ENCODE data around the gene CCDC141. TPM values are rescaled to one million over a fixed set of nuclear protein-coding genes. Genes with fewer than 3 reads are reported as not detected.

Gene CCDC141
- total and polyA plus RNA-seq, 2 experiments from 2014 or later: 11.7 to 13.4 TPM

GRCh38 chr2:178829981-178830380, 220.0 kb downstream of the CCDC141 start (continued):
- TF ChIP-seq ZNF462 (CRISPR knock-in tag; IDR thresholded peaks at IDR 0.05): no peak
- no peak for TF ChIP-seq NANOG (IDR thresholded peaks at IDR 0.05; ENCODE audit: borderline replicate concordance)
- no peak for TF ChIP-seq ZNF114 (CRISPR knock-in tag; IDR thresholded peaks at IDR 0.05)
- TF ChIP-seq POLR2AphosphoS5 (IDR thresholded peaks at IDR 0.05; ENCODE audit: low read depth): no peak

- no peaks in the 10 kb centered on the region for H4K20me1 ChIP-seq (replicated peaks; ENCODE audit: insufficient read depth)
- no peaks in the 10 kb centered on the region for H3K27me3 ChIP-seq (ENCODE audit: insufficient read depth)
- no peak overlapping the region for H3K4me3 ChIP-seq
- no peak overlapping the region for H3K27ac Mint-ChIP-seq
- H3K79me2 ChIP-seq (replicated peaks; ENCODE audit: insufficient read depth): no peaks in the 10 kb centered on the region
- H3K4me1 Mint-ChIP-seq: peaks cover 11% of the 10 kb centered on the region; the same call in 2 of the 3 replicates
- no peak for ATAC-seq
- H3K4me2 ChIP-seq: no peak overlapping the region
- no peak overlapping the region for H3K4me3 Mint-ChIP-seq
- H3F3A ChIP-seq (replicated peaks; ENCODE audit: low read depth): no peaks in the 10 kb centered on the region
- no peak for DNase-seq (ENCODE audit: low spot score)
- H3K36me3 Mint-ChIP-seq (ENCODE audit: low read depth): no peaks in the 10 kb centered on the region; the same call in 2 of the 3 replicates
- H3K27me3 Mint-ChIP-seq (ENCODE audit: insufficient read depth, low read depth, poor library complexity): peaks cover 3% of the 10 kb centered on the region
- no peaks in the 10 kb centered on the region for H3K9me2 ChIP-seq (ENCODE audit: insufficient read depth)
- H3K36me3 ChIP-seq (ENCODE audit: insufficient read depth): no peaks in the 10 kb centered on the region
- no peaks in the 10 kb centered on the region for H3K9me3 Mint-ChIP-seq
- no peak overlapping the region for H2AFZ ChIP-seq
- no peaks in the 10 kb centered on the region for H3K4me1 ChIP-seq (ENCODE audit: insufficient read depth)
- H3K27ac ChIP-seq (ENCODE audit: low read depth): no peak overlapping the region
- TF ChIP-seq EZH2 (IDR thresholded peaks at IDR 0.05; ENCODE audit: low read depth, unreplicated experiment) (no peak), ETS1 (IDR thresholded peaks at IDR 0.05) (no peak), NANOG (IDR thresholded peaks at IDR 0.05; ENCODE audit: borderline replicate concordance) (no peak), STAT1 (IDR thresholded peaks at IDR 0.05; ENCODE audit: unreplicated experiment) (no peak), ZNF331 (CRISPR knock-in tag; IDR thresholded peaks at IDR 0.05; ENCODE audit: low read depth) (no peak), REST (IDR thresholded peaks at IDR 0.05; ENCODE audit: unreplicated experiment) (no peak), CTCF (conservative IDR thresholded peaks at IDR 0.05; ENCODE audit: low read depth in 2 of 2) (no peak), POLR2AphosphoS5 (IDR thresholded peaks at IDR 0.05; ENCODE audit: low read depth) (no peak), JUNB (IDR thresholded peaks at IDR 0.05; ENCODE audit: unreplicated experiment) (no peak)
These were observed 220.5 kb downstream of the CCDC141 start for GRCh38 chr2:178829299-178829960.

All from GM23338 (cell line).